ENCODE results near the gene MOCS1. TPM values are rescaled to one million over a fixed set of nuclear protein-coding genes. Genes with fewer than 3 reads are reported as not detected.

Gene MOCS1
- total and polyA plus RNA-seq, 3 donors from 2014 or later, result 11.8 to 17.9 (median 16.8) TPM

GRCh38 chr6:39885691-39886090, 48.6 kb downstream of the MOCS1 start:
- Histone ChIP-seq H3K27ac (no peak overlapping the region), H3K36me3 (ENCODE audit: low read depth, missing control alignments) (no peaks in the 10 kb centered on the region), H3K4me3 (no peak overlapping the region), H3K9me3 (no peaks in the 10 kb centered on the region), H3K4me1 (peaks cover 20% of the 10 kb centered on the region), H3K27me3 (no peaks in the 10 kb centered on the region)
- no peak for DNase-seq
- TF ChIP-seq POLR2A (IDR thresholded peaks at IDR 0.05) (no peak), CTCF (IDR thresholded peaks at IDR 0.05) (no peak)
- WGBS, 2 donors, result 88 to 89% methylated on average over 7 of the region's 7 CpGs
- intact Hi-C loops (cut with DNase I; ENCODE audit: low total_unique reads), result loop anchor here (10.0 kb wide), 1 partner anchor 71 kb away; no protein-coding TSS in a partner anchor

GRCh38 chr6:39884696-39885095, 49.6 kb downstream of the MOCS1 start:
- no peak for TF ChIP-seq POLR2A (IDR thresholded peaks at IDR 0.05)
- TF ChIP-seq CTCF (IDR thresholded peaks at IDR 0.05), result no peak
- no peak overlapping the region for H3K4me3 ChIP-seq
- H3K27ac ChIP-seq, result no peak overlapping the region
- H3K27me3 ChIP-seq, result no peaks in the 10 kb centered on the region
- 58 to 60% methylated on average over 2 to 5 of the region's 5 CpGs for WGBS, 2 donors
- no peaks in the 10 kb centered on the region for H3K9me3 ChIP-seq
- H3K36me3 ChIP-seq (ENCODE audit: low read depth, missing control alignments), result no peaks in the 10 kb centered on the region
- peaks cover 20% of the 10 kb centered on the region for H3K4me1 ChIP-seq
- intact Hi-C loops (cut with DNase I; ENCODE audit: low total_unique reads), result loop anchor here (10.0 kb wide), 1 partner anchor 70 kb away; no protein-coding TSS in a partner anchor
- no peak for DNase-seq

DNA sequence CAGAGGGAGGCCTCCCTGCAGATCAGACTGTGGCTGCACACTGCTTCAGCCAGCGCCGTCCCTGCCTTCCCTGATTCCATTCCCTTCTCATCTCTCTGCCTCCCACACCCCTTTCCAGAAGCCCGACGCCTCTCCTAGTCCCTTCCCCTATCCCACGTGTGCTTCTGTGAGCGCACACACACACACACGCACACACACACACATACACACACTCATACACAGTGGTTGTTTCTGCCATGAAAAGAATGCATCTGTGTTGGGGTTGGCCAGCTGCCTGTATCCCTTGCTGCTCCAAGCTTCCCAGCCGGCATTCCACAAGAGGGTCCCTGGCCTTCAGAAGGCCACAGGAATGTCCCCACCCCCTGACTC, 51.7 kb downstream of the MOCS1 start:
- Histone ChIP-seq H3K4me1 (peaks cover 14% of the 10 kb centered on the region), H3K9me3 (no peaks in the 10 kb centered on the region), H3K4me3 (no peak overlapping the region), H3K27me3 (no peaks in the 10 kb centered on the region), H3K27ac (peak overlapping the region in 1 of 2 donors; percentile 45), H3K36me3 (ENCODE audit: low read depth, missing control alignments) (no peaks in the 10 kb centered on the region)
- 32 to 58% methylated on average over 8 of the region's 8 CpGs for WGBS, 2 donors
- TF ChIP-seq CTCF (IDR thresholded peaks at IDR 0.05), result no peak
- no peak for TF ChIP-seq POLR2A (IDR thresholded peaks at IDR 0.05)
- DNase-seq, result peak; percentile 65
- intact Hi-C loops (cut with DNase I; ENCODE audit: low total_unique reads), result loop anchor here (10.0 kb wide), 1 partner anchor 68 kb away; no protein-coding TSS in a partner anchor

DNA sequence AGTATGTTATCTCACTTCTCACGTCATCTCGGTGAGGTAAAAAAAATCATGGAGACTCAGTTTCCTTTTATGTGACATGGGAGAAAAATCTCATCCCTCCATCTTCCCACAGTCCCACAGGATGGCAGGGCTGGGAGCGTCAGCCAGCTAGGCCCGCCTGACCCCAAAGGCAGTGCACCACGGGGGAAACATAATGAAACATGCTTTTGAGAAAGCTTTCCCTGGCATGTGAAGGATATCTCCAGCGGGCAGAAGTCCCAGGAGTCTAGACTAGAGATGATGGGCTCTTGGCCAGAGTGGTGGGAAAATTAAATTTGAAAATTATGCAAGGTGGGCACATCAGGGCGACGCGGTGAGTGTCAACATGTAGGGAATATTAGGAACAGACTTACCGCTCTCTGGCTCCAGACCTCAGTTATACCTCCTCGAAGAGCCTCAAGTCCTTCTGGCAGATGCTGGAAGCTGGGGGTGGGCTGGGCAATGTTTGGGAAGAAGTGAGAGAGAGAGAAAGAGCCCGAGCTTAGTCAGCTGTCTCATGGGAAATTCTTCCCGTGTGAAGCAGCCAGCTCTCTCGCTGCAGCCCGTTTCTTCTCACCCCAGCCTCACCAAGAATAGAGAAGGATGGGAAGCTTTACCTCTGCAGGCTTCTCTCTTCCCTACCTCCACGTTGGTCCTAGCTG, 52.3 kb downstream of the MOCS1 start:
- intact Hi-C loops (cut with DNase I; ENCODE audit: low total_unique reads), result loop anchor here (10.0 kb wide), 1 partner anchor 67 kb away; no protein-coding TSS in a partner anchor
- Histone ChIP-seq H3K9me3 (no peaks in the 10 kb centered on the region), H3K4me3 (no peak overlapping the region), H3K27ac (peak overlapping the region in 1 of 2 donors; percentile 45), H3K36me3 (ENCODE audit: low read depth, missing control alignments) (no peaks in the 10 kb centered on the region), H3K4me1 (peaks cover 10% of the 10 kb centered on the region), H3K27me3 (no peaks in the 10 kb centered on the region)
- TF ChIP-seq POLR2A (IDR thresholded peaks at IDR 0.05) (no peak), CTCF (IDR thresholded peaks at IDR 0.05) (no peak)
- DNase-seq, result peak; percentile 34
- 62 to 64% methylated on average over 16 of the region's 16 CpGs for WGBS, 2 donors

DNA sequence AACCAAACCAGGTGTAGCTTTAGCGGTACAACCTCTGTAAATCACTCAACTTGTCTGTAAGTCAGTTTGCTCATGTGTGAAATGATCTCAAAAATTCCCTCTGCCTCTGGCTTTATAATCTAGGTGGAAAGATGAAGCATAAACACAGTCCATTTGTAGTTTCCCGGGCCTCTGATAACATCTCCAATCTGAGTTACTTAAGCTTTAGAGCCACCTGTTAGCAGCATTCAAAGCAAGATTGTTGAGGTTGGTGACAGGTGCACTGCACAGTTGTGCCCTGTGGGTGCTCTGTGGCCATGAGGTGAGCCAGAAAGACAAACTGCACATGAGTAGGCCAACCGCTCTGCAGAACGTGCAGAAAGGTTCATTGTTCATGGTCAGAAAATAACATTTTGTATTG, 53.7 kb downstream of the MOCS1 start:
- Histone ChIP-seq H3K4me1 (peaks cover 10% of the 10 kb centered on the region), H3K9me3 (no peaks in the 10 kb centered on the region), H3K36me3 (ENCODE audit: low read depth, missing control alignments) (no peaks in the 10 kb centered on the region), H3K4me3 (no peak overlapping the region), H3K27ac (no peak overlapping the region), H3K27me3 (no peaks in the 10 kb centered on the region)
- intact Hi-C loops (cut with DNase I; ENCODE audit: low total_unique reads), result loop anchor here (10.0 kb wide), 1 partner anchor 66 kb away; no protein-coding TSS in a partner anchor
- TF ChIP-seq POLR2A (IDR thresholded peaks at IDR 0.05) (no peak), CTCF (IDR thresholded peaks at IDR 0.05) (no peak)
- no peak for DNase-seq
- 76 to 80% methylated on average over 4 of the region's 4 CpGs for WGBS, 2 donors
